ENCODE results near the gene ETV3L.

ETV3L gene

DNA sequence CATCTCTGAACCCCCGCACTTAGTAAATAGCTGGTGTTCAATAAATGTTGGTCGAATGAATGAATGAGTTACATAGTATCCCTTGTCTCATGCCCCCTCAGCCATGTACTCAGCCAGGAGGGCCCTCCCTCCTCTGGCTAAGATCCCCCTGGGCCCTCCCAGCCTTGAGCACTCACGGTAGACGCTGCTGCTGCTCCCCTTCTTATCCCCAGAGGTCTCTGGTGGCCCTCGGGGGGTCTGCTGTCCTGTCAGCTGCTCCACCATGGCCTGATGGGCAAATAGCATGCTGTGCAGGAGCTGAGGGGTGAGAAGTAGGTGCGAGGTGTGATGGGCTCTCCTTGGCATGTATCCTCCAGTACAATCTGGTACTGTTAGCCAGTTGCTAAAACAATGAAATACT lies 1.9 kb downstream of the ETV3L start:
- H3K4me3 ChIP-seq (ENCODE audit: low read length), result no peak overlapping the region
- TF ChIP-seq, protein P1, sequence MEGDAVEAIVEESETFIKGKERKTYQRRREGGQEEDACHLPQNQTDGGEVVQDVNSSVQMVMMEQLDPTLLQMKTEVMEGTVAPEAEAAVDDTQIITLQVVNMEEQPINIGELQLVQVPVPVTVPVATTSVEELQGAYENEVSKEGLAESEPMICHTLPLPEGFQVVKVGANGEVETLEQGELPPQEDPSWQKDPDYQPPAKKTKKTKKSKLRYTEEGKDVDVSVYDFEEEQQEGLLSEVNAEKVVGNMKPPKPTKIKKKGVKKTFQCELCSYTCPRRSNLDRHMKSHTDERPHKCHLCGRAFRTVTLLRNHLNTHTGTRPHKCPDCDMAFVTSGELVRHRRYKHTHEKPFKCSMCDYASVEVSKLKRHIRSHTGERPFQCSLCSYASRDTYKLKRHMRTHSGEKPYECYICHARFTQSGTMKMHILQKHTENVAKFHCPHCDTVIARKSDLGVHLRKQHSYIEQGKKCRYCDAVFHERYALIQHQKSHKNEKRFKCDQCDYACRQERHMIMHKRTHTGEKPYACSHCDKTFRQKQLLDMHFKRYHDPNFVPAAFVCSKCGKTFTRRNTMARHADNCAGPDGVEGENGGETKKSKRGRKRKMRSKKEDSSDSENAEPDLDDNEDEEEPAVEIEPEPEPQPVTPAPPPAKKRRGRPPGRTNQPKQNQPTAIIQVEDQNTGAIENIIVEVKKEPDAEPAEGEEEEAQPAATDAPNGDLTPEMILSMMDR (conservative IDR thresholded peaks at IDR 0.05; ENCODE audit: low read depth, low read length), result no peak
- DNase-seq (ENCODE audit: low read depth), result no peak

DNA sequence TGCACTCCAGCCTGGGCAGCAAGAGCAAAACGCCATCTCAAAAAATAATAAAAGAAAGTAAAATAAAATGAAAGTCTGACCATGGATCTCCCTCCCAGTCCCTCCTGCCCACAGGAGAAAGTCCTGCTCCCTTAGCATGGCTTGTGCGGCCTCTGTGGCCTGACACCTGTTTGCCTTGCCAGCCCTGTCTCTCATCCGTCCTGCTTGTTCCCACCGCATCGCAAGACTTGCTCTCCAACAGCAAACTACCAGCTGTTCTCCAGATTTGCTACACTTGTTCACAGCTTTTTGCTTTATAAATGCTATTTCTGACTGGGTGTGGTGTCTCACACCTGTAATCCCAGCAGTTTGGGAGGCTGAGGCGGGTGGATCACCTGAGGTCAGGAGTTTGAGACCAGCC lies 2.7 kb downstream of the ETV3L start:
- H3K4me3 ChIP-seq (ENCODE audit: low read length), result no peak overlapping the region
- DNase-seq (ENCODE audit: low read depth), result no peak
- TF ChIP-seq, protein P1 (conservative IDR thresholded peaks at IDR 0.05; ENCODE audit: low read depth, low read length), result no peak

GRCh38 chr1:157095551-157095950 lies 4.1 kb downstream of the ETV3L start:
- H3K4me3 ChIP-seq (ENCODE audit: low read length), result no peak overlapping the region
- no peak for DNase-seq (ENCODE audit: low read depth)
- TF ChIP-seq, protein P1 (conservative IDR thresholded peaks at IDR 0.05; ENCODE audit: low read depth, low read length), result no peak

DNA sequence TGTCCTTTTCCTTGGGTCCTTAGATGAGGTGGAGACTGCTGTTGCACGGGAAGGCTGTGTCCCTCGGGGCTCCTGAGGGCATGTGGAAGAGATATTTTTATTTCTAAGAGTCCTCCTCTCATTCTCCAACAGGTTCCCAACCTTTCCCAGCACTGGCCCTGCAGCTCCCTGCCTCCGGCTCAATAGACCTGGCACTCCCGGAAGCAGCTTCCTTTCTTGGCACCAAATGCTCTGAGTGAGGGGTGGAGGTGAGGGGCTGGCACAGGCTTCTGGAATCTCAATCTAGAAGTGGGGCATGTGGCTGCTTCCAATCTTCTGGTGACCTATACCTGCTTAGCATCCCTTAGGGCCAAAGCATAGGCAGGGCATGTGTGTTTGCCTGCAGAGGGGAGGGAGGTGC lies 4.5 kb downstream of the ETV3L start:
- no peak overlapping the region for H3K4me3 ChIP-seq (ENCODE audit: low read length)
- no peak for DNase-seq (ENCODE audit: low read depth)
- TF ChIP-seq, protein P1 (conservative IDR thresholded peaks at IDR 0.05; ENCODE audit: low read depth, low read length), result no peak

GRCh38 chr1:157092831-157093230 lies 6.8 kb downstream of the ETV3L start:
- H3K4me3 ChIP-seq (ENCODE audit: low read length), result no peak overlapping the region
- TF ChIP-seq, protein P1 (conservative IDR thresholded peaks at IDR 0.05; ENCODE audit: low read depth, low read length), result no peak
- DNase-seq (ENCODE audit: low read depth), result no peak

GRCh38 chr1:157091668-157092273 lies 7.8 kb downstream of the ETV3L start:
- DNase-seq (ENCODE audit: low read depth), result no peak
- no peak overlapping the region for H3K4me3 ChIP-seq (ENCODE audit: low read length)
- TF ChIP-seq, protein P1 (conservative IDR thresholded peaks at IDR 0.05; ENCODE audit: low read depth, low read length), result no peak

- DNase-seq (ENCODE audit: low read depth), result no peak
- TF ChIP-seq, protein P1 (conservative IDR thresholded peaks at IDR 0.05; ENCODE audit: low read depth, low read length), result no peak
- no peak overlapping the region for H3K4me3 ChIP-seq (ENCODE audit: low read length)
Measured at GRCh38 chr1:157091186-157091585, 8.4 kb downstream of the ETV3L start.
